ENCODE results near the gene SLC27A4. TPM values are rescaled to one million over a fixed set of nuclear protein-coding genes. Genes with fewer than 3 reads are reported as not detected.
A peak's percentile ranks its signal among the peaks of the same experiment; 100 is the strongest.

The SLC27A4 gene
- total and polyA plus RNA-seq, 7 donors = 10.4 to 61.5 (median 24.7) TPM

- H3K4me3 ChIP-seq = peak overlapping the region; percentile 50
Measured at GRCh38 chr9:128365525-128365924, 25.2 kb downstream of the SLC27A4 start.

GRCh38 chr9:128369024-128369706 is 28.8 kb downstream of the SLC27A4 start:
- 89 to 90% (median 89%) methylated on average over 9 of the region's 9 CpGs for whole genome bisulfite sequencing, 3 donors
- Histone ChIP-seq H3K9me3 (no peaks in the 10 kb centered on the region), H3K27me3 (ENCODE audit: insufficient read depth in 3 of 3, low read length in 2 of 3) (peaks cover 0 to 8% (median 3%) of the 10 kb centered on the region in 3 donors), H3K36me3 (ENCODE audit: insufficient read depth in 1 of 2, low read depth in 1 of 2) (peaks cover 0 to 16% of the 10 kb centered on the region in 2 donors), H3K4me1 (peaks cover 23% of the 10 kb centered on the region), H3K4me3 (no peak overlapping the region), H3K27ac (no peak overlapping the region)
- intact Hi-C loops (cut with DNase I) = no loop called here
- TF ChIP-seq CTCF (IDR thresholded peaks at IDR 0.05) = no peak
- DNase-seq (no peak), ATAC-seq (no peak)

More at GRCh38 chr9:128365525-128365924, 25.2 kb downstream of the SLC27A4 start:
- ATAC-seq = no peak
- H3K4me1 ChIP-seq = peaks cover 30% of the 10 kb centered on the region
- H3K9me3 ChIP-seq = no peaks in the 10 kb centered on the region
- 81 to 82% (median 82%) methylated on average over 4 of the region's 4 CpGs for WGBS, 3 donors
- H3K36me3 ChIP-seq (ENCODE audit: insufficient read depth in 1 of 2, low read depth in 1 of 2) = no peaks in the 10 kb centered on the region
- TF ChIP-seq CTCF (IDR thresholded peaks at IDR 0.05) = no peak
- H3K27me3 ChIP-seq (ENCODE audit: insufficient read depth in 3 of 3, low read length in 2 of 3) = peaks cover 0 to 8% (median 3%) of the 10 kb centered on the region in 3 donors
- no peak overlapping the region for H3K27ac ChIP-seq
- DNase-seq = no peak
- intact Hi-C loops (cut with DNase I) = no loop called here

GRCh38 chr9:128370367-128370751 is 30.0 kb downstream of the SLC27A4 start:
- H3K4me3 ChIP-seq = peak overlapping the region; percentile 87
- peaks cover 16% of the 10 kb centered on the region for H3K4me1 ChIP-seq
- intact Hi-C loops (cut with DNase I) = no loop called here
- DNase-seq (no peak), ATAC-seq (no peak)
- no peaks in the 10 kb centered on the region for H3K9me3 ChIP-seq
- peaks cover 0 to 7% (median 0%) of the 10 kb centered on the region in 3 donors for H3K27me3 ChIP-seq (ENCODE audit: insufficient read depth in 3 of 3, low read length in 2 of 3)
- TF ChIP-seq CTCF (IDR thresholded peaks at IDR 0.05) = no peak
- H3K27ac ChIP-seq = peak overlapping the region; percentile 94
- H3K36me3 ChIP-seq (ENCODE audit: insufficient read depth in 1 of 2, low read depth in 1 of 2) = peaks cover 0 to 28% of the 10 kb centered on the region in 2 donors

GRCh38 chr9:128370752-128371629 is 30.7 kb downstream of the SLC27A4 start, which contains the start of gene URM1:
Gene URM1, plus strand, starts transcription at chr9:128371374. Its CDS starts 7 bp downstream, at chr9:128371381.
- Histone ChIP-seq H3K27me3 (ENCODE audit: insufficient read depth in 3 of 3, low read length in 2 of 3) (peaks cover 0 to under 1% (median 0%) of the 10 kb centered on the region in 3 donors), H3K9me3 (no peaks in the 10 kb centered on the region), H3K4me3 (peak within 1 kb of the TSS; percentile 87), H3K4me1 (peaks cover 15% of the 10 kb centered on the region), H3K36me3 (ENCODE audit: insufficient read depth in 1 of 2, low read depth in 1 of 2) (peaks cover 0 to 34% of the 10 kb centered on the region in 2 donors), H3K27ac (peak within 1 kb of the TSS; percentile 94)
- intact Hi-C loops (cut with DNase I) = no loop called here
- peak; percentile 97 to 98 for DNase-seq
- TF ChIP-seq CTCF (IDR thresholded peaks at IDR 0.05) = no peak
- WGBS, 3 donors = 0 to 1% (median 0%) methylated on average over 52 to 55 of the region's 55 CpGs
- peak; percentile 96 to 98 (median 98) for ATAC-seq
